Stimulated activated CD4-positive, alpha-beta T cell treated with anti-CD3 and anti-CD28 coated beads, TNF-alpha, amount 100 ng/mL, for 1 hour (primary cell): ENCODE data around the gene ARHGAP32.

Experiments used
- DNase-seq, 3 donors: peaks; one replicate each; pipeline ENCODE4 v3.0.0-alpha.2; 2020; ENCODE audit warnings: low read depth in 3 of 3, low spot score in 1 of 3

The ARHGAP32 gene

DNA sequence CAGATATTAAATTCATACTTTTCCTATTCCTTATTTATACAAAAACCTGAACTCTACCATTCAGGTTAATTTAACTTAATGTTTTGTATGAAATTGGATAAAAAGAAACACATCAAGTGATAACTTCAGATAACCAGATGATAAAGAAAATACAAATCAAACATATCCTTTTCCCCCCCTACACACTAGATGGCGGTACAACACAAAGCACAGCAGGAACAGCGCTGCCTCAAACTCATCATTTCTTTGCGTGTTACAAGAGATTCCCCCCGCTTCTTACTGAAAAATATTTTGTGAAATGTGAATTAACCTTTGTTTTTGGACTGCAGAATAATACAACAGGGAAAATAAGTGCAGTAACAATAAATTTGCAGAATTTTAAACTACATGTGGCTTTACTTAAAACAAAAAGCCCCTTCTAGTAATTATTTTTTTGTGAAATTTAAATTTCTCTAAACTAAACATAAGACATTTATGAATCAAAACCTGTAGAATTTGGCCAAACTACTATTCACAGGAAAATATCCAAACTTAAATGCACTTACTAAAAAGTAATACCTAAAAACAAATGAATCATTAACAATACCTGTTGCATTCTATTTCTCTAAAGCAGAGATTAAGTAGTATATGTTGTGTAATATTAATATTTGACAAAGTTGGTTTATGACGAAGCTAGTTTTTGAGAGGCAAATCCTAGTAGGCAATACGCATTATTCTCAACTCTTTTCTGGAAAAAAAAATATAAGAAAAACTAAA, 74.4 kb downstream of the ARHGAP32 start:
- DNase-seq: peak in 1 of 3 donors; percentile 13

DNA sequence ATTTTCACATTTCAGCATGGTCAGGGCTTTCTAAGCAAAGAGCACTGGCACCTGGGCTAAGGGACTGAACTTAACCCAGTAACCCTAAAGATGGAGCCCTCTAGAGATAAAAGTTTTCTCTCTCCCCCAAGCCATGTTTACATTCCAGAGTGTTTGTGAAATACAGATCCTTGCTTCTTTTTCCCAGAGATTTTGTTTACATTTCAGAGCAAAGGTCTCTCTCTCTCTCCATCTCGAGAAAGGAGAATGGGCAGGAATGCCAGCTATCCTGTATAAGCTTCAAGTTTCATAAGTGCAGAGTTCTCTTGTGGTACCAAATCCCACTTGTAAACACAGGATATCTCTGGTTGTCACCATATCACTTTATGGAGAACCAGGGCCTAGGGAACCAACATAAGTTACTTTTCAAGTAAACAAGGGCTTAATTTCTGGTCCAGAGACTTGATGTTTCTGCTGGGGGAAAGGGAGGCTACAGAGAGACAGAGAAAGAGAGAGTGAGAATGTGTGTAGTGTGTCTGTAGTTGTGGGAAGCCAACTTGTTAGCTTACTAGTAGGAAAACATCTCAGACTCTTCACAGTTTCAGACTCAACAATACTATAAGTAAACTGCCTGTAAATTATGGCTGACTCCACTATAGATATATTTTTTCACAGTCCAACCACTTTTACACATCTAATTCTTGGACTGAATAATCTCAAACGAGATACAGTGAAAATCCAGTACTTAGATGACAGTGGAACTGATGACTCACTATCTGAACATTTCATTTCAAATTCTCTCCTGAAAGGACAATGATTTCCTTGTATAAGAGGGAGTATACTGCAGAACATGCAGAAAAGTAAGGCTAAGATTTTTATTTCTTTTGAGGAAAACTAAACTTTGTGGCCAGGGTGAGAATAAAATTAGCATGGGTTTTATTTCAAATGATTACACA, 76.2 kb downstream of the ARHGAP32 start:
- no peak for DNase-seq

DNA sequence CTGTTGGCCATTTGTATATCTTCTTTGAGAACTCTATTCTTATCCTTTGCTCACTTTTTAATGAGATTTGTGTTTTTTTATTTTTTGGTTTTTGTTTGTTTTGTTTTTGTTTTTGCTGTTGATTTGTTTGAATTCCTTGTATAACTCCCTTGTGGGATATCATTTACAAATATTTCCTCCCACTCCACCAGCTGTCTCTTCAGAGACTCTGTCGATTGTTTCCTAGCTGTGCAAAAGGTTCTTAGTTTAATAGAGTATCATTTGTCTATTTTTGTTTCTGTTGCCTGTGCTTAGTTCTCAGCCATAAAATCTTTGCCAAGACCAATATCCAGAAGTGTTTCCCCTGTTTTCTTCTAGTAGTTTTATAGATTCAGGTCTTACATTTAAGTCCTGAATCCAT, 82.4 kb downstream of the ARHGAP32 start:
- no peak for DNase-seq

DNA sequence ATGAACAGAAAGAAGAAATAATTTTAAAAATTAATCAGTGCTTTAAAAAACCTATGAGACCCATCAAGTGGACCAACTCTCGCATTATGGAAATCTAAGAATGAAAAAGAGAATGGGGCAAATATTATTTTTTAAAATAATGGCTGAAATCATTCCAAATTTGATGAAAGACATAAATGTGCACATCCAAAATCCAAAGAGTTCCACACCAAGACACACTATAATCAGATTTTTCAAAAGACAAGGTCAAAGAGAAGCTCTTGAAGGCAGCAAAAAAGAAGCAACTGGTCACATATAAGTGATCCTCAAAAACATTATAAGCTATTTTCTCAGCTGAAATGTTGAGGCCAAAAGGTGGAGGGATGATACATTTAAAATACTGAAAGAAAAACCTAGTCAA, 85.3 kb downstream of the ARHGAP32 start:
- no peak for DNase-seq

DNA sequence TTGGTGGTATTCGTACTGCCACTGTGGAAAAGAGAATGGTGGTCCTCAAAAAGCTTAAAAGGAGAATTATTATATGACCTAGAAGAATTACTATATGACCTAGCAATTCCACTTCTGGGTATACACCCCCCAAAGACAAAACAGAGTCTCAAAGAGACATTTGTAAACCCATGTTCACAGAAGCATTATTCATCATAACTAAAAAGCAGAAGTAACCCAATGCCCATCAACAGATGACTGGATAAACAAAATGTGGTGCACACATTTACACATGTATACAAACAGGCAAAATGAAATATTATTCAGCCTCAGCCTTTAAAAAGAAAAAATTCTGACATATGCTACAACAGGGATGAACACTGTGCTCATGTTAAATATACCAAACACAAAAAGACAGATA, 89.4 kb downstream of the ARHGAP32 start:
- DNase-seq: no peak

DNA sequence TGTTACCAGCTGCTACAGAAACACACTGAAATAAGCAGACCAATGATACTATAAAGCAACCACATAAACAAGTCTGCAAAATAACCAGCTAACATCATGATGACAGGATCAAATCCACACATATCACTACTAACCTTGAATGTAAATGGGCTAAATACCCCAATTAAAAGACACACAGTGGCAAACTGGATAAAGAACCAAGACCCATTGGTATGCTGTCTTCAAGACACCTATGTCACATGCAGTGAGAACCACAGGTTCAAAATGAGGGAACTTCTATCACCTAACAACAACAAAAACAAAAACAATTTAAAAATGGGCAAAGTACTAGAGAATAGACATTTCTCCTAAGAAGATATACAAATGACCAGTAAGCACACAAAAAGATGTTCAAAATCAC, 89.9 kb downstream of the ARHGAP32 start:
- no peak for DNase-seq

DNA sequence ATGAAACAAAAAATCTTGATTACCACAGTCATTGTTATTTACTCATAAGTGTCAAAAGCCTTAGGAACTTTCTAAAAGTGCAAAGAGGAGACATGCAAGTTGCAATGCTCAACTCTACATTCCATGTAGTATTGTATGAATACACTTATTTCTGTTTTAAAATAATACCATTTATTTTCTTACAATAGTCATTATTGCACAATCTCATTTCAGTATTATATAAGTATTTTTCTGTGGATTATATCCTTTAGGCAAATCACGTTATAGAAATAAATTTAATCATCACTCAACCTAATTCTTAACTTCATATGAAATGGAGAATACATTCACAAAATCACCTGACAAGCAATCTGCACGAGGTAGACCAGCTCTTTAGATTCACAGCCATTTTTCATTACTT, 98.8 kb downstream of the ARHGAP32 start:
- no peak for DNase-seq

DNA sequence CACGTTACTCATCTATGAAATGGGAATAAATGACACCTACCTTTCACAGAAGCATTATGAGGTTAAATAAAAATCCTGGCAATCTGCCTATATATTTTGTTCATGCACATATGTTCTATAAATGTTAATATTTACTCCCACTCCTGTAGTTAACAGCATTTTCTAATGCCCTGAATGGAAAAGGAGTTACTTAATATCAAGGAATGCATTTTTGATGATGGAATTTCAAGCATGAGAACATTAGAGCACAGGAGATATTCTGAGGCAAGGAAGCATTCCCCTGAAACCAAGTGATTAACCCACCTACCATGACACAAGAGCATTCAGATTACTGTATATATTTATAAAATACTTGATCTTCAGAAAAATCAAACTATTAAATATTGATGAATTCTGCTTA, 102.1 kb downstream of the ARHGAP32 start:
- no peak for DNase-seq

DNA sequence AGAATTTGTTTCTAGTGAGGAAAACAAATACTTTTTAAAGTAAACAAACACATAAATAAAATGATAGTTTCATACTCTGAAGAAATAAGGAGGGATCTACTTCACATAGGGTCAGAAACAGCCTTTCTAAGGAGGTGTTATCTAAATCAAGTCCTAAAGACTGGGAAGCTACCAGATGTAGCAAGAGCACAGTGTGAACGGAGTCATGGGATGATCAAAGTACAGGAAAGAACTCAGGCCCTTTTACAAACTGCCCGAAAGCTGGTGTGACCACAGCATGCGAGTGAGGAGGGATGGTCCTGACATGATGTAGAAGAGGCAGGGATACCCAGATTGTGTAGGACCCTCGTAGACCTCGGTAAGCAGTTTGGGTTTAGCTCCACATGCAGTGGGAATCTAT, 102.8 kb downstream of the ARHGAP32 start:
- DNase-seq: no peak

DNA sequence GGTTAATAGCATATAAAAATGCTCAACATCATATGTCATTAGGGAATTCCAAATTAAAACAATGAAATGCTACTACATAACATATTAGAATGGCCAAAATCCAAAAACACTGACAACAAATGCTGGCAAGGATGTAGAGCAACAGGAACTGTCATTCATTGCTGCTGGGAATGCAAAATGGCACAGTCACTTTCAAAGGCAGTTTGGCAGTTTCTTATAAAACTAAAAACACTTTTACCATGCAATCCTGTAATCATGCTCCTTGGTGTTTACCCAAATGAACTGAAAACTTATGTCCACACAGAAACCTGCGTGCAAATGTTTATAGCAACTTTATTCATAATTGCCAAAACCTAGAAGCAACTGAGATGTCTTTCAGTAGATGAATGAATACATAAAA, 105.1 kb downstream of the ARHGAP32 start:
- no peak for DNase-seq

DNA sequence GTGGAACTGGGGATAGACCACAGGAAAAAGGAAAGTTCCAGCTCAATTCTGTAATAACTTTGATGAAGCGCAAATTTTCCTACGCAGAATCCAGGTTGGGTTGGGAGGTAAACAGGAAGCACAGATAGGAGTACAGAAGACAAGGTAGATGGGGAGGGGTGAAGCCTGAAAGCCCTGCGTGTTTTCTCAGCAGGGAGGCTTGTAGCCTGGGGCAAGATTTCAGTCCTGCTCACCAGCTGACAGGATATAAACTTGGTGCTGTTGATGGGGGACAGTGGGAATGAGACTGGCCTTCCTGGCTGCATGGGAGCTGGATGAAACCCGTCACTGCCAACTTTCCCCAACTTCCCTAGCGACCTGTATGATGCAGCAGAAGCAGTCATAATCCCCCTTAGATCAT, 114.9 kb downstream of the ARHGAP32 start:
- no peak for DNase-seq

DNA sequence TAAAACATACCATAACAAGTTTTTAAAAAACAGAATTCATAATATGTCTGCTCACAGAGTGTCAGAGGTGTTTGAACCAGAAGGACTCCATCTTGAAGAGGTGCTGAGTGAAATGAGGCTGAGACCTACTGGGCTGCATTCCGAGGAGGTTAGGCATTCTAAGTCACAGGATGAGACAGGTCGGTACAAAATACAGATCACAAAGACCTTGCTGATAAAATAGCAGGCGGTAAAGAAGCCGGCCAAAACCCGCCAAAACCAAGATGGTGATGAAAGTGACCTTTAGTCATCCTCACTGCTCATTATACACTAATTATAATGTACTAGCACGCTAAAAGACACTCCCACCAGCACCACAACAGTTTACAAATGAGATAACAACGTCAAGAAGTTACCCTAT, 116.4 kb downstream of the ARHGAP32 start:
- no peak for DNase-seq

DNA sequence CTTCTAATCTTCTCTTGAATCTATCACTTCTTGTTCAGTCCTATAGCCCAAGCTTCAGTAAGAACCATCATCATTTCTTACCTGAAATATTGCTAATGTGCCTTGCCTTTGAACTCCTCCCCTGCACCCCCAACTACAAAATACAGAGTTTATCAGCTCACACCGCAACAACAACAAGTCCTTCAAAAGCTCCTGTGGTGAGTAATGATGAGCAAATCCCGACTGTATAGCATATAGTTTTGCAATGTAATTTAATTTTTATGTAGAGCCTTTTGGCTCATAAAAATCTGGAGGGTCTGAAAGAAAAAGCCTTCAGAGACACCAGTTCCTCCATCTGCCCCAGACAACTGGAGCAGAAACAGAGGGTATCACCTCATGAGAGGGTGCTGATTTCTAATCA, 124.7 kb downstream of the ARHGAP32 start:
- DNase-seq: no peak

DNA sequence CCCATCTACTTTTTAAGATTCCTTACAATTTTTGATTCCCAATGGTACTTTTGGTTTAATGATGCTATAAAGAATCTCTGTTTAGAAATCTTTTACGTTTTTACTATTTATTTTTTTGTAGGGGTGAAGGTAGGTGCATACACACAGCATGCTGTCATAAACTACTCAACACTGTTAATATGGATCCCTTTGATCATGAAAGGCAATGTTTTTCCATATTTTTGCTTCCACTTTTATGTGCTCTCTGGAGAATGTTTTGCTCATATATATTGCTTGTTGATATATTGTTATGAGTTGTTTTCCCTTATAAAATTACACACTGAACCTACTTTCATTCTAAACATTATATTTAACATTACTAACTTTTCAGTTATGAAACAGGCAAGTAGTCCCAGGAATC, 125.9 kb downstream of the ARHGAP32 start:
- no peak for DNase-seq

DNA sequence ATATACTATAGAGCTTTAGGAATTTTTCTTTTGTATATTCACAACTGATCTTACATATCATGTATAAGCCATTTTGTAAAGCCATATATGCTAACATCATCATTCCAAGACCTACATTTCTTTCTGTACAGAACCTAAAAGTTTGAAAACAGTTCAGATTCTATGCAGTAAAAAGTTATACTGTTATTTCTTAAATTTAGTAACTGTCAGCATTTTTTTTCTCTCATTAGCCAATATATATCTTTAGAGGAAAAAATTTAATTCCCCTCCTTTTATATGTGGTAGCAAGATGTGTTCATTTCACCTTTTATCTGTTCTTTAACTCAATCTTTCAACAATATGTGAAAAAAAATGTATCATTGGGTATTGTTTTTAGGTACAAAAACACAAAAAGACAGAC, 129.0 kb downstream of the ARHGAP32 start:
- no peak for DNase-seq

DNA sequence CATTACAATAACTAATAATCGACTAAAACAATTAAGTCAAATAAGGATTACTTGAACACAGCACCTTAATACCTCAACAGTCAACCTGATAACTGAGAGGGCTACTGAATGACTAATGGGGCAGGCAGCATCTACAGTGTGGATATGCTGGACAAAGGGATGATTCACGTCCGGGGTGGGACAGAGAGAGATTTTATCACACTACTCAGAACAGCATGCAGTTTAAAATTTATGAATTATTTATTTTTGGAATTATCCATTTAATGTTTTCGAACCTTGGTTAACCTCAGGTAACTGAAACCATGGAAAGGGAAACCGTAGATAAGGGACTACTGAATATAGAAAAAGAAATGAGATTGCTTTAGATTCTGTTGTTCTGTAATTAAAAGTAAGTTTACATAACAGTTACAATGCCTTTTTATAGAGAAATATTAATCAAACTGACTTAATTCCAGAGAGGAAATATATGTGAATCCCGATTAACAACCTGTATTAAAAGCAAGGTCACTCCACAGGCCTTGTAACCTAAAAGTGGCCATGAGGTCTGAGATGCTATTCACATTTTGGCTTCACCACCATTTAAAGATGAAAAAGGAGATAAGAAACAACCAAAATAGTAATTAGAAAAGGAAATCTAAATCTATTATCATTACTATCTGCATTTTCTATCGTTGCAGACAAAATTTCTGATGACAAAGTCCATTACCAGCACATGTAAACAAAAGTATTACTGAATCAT, 130.5 kb downstream of the ARHGAP32 start:
- no peak for DNase-seq

DNA sequence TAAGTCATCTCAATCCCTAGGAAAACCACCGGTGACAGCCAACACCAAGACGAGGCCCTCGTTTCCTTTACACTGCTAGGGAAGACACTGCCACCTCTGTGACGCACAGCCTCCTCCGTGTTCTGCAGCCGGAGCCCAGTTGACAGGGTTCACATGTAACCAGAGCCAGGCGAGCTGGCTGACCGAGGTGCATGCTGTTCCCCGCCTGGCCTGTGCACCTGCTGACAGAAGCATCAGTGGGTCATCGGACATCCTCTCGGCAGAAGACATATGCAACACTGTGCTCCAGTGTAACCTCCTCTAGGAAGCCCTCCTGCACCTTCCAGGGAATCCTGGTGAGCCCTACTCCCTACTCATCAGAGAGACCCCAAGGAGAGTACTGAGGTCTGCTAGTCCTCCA, 135.2 kb downstream of the ARHGAP32 start:
- no peak for DNase-seq

DNA sequence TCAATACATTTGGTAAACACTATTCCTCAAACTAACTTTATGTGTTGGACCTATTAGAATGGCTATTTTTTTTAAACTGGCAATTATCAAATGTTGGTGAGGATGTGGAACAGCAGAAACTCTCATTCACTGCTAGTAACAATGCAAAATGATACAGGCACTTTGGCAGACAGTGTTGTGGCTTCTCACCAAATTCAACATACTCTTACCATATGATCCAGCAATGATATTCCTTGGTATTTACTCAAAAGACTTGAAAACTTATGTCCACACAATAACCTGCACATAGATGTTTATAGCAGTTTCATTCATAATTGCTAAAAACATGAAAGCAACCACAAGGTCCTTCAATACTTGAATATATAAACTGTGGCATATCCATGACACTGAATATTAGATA, 136.9 kb downstream of the ARHGAP32 start:
- no peak for DNase-seq

DNA sequence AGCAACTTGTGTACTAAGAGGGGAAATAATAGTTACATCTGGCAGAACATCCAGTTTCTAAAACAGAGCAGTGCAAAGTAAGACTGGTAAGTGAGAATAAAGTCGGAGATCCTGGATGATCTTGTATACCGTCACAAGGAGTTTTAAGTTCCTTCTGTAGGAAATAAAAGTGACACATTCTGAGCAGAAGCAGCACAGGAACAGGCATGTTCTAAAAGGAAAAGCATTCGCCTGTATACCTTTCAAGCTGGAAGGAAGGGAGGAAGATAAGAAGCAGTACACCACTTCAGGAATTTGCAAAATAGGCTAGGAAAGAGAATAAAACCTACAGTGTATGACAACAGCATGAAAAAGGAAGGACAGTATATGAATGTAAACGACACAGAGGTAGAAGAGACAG, 143.2 kb downstream of the ARHGAP32 start:
- no peak for DNase-seq

DNA sequence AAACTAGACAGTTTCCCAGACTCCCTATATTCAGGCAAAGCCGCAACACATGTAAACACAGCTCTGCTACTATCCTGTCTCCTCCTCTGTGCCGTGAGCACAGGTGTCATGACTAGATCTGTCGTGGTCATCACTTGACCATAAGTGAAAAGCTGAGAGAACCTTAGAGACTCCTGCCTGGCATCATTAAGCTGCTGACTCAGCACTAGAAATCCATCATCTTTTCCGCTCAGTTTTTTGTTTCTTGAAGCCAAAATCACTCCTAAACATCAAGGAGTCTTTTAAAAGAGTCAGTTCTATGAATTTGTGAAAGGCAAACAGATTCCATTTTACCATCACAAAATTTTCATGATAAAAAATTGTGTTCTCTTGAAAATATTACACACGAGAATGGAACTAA, 147.0 kb downstream of the ARHGAP32 start:
- DNase-seq: no peak

DNA sequence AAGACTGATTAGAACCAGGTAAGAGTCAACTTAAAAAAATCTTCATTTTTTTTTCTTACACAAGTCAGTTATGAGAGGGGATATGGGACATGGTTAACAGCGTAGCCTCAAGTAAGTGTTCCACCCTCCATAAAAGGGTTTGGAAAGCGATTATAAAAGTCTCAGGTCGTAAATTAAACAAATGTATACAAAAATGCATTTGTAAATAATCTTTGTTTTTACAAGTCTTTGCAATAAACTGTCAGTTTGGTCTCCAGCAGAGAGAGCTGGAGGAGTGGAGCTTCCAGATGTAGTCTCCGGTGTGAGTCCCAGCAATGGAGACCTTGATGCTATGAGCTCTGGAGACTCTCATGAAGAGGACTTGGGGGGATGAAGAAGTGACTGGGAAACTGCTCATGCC, 149.6 kb downstream of the ARHGAP32 start:
- DNase-seq: no peak

DNA sequence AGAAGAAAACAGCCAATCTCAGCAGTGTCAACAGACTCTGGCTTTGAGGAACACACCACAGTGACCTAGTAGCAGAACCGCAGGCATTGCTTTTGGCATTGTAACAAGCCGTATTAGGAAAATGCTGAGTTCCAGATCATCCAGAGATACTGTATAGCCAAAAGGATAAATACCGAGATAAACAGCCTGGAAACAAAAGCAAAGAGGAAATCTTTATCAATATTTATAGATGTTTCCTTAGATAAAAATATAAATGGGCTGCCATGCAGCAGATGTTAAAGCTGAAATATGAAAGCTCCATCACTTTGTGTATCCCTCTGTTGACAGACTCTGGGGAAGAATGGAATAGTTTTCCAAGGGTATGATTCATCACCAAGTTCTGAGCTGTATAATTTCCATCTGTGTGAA, 150.5 kb downstream of the ARHGAP32 start:
- DNase-seq: no peak
